Measurements from ENCODE around the gene CTR9.

DNA sequence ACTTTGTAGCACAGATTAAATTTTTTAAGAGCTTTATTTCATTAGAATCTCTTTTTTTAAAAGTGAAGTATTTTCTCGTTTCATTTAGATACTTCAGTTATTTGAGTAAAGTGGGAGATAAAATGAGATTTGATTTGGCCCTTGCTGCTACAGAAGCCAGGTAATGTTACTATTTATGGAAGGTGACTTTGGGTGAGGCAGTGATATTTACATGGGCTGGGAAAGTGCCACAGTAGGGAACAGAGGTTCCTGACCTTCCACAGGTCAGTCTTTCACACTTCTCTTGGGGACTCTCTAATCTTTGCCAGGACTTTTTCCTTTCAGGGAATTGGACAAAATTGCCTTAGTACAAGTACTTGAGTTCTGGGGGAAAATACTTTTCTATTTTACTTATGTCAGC, 20.4 kb downstream of the CTR9 start:
- TF ChIP-seq, protein P1, sequence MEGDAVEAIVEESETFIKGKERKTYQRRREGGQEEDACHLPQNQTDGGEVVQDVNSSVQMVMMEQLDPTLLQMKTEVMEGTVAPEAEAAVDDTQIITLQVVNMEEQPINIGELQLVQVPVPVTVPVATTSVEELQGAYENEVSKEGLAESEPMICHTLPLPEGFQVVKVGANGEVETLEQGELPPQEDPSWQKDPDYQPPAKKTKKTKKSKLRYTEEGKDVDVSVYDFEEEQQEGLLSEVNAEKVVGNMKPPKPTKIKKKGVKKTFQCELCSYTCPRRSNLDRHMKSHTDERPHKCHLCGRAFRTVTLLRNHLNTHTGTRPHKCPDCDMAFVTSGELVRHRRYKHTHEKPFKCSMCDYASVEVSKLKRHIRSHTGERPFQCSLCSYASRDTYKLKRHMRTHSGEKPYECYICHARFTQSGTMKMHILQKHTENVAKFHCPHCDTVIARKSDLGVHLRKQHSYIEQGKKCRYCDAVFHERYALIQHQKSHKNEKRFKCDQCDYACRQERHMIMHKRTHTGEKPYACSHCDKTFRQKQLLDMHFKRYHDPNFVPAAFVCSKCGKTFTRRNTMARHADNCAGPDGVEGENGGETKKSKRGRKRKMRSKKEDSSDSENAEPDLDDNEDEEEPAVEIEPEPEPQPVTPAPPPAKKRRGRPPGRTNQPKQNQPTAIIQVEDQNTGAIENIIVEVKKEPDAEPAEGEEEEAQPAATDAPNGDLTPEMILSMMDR (conservative IDR thresholded peaks at IDR 0.05; ENCODE audit: low read depth, low read length): no peak
- TF ChIP-seq EZH2phosphoT487 (IDR thresholded peaks at IDR 0.05; ENCODE audit: borderline replicate concordance, low read length) (no peak), EZH2 (IDR thresholded peaks at IDR 0.05; ENCODE audit: low read length, unreplicated experiment) (no peak)

All from PC-3 (cell line).